Myocyte (in vitro differentiated cells): Measurements from ENCODE around the gene PUS10. TPM values are rescaled to one million over a fixed set of nuclear protein-coding genes. Genes with fewer than 3 reads are reported as not detected.
A peak's percentile ranks its signal among the peaks of the same experiment; 100 is the strongest.
"Not testable (repeated sequence)": the region's sequence is repeated elsewhere in the genome, so short reads cannot be mapped to it uniquely, and the experiment has no call there.

Source experiments
- DNase-seq: peaks from one replicate; pipeline ENCODE4 v3.0.0-alpha.2; 2012; ENCODE audit warnings: low read depth
- polyA plus RNA-seq: library from polyadenylated mRNA; unstranded; fragments of >200 nt; gene quantifications from one replicate; pipeline ENCODE4 v1.2.1, GENCODE V29; 2012; ENCODE audit warnings: missing spikeins
- total RNA-seq: library from RNA; depleted of rRNA; stranded (reverse); fragments of >200 nt; gene quantifications from 2 replicates; pipeline ENCODE4 v1.2.3, GENCODE V29; 2014

PUS10 gene
- total RNA-seq, result 6.9 and 9.3 TPM in 2 replicates
- polyA plus RNA-seq, result 4.7 TPM

GRCh38 chr2:61017556-61018317 lies at the start of gene PUS10, which contains the start of gene PEX13:
TSS of gene PUS10 (minus strand) at chr2:61018255. CDS start at chr2:61011890, 6,365 bp downstream.
TSS of gene PEX13 (plus strand) at chr2:61017720. CDS start at chr2:61017760, 40 bp downstream.
- DNase-seq, result peak; percentile 83

- DNase-seq, result peak; percentile 89
These were observed 48.0 kb upstream of the PUS10 start, which contains the start of gene SANBR for GRCh38 chr2:61065714-61066709. TSS of gene SANBR (plus strand) at chr2:61065871. CDS start at chr2:61070351, 4,480 bp downstream.

GRCh38 chr2:61059382-61059781 lies 41.3 kb upstream of the PUS10 start:
- DNase-seq, result no peak

- DNase-seq, result no peak
These were observed 39.5 kb upstream of the PUS10 start for GRCh38 chr2:61057562-61057961.

GRCh38 chr2:61055557-61055956 lies 37.5 kb upstream of the PUS10 start:
- peak; percentile 3 for DNase-seq

- no peak for DNase-seq
These were observed 27.9 kb upstream of the PUS10 start for GRCh38 chr2:61045999-61046398.

- DNase-seq, result no peak
These were observed 27.2 kb upstream of the PUS10 start for GRCh38 chr2:61045226-61045625.

- DNase-seq, result no peak
These were observed 26.6 kb upstream of the PUS10 start for GRCh38 chr2:61044636-61045035.

- peak; percentile 3 for DNase-seq
These were observed 24.8 kb upstream of the PUS10 start for GRCh38 chr2:61042807-61043206.

- DNase-seq, result not testable (repeated sequence)
These were observed 18.6 kb upstream of the PUS10 start for GRCh38 chr2:61036643-61037042.

- not testable (repeated sequence) for DNase-seq
These were observed 16.5 kb upstream of the PUS10 start for GRCh38 chr2:61034592-61034991.

- no peak for DNase-seq
These were observed 11.5 kb upstream of the PUS10 start for GRCh38 chr2:61029533-61029932.

GRCh38 chr2:61023670-61024069 lies 5.6 kb upstream of the PUS10 start:
- DNase-seq, result no peak

- DNase-seq, result no peak
These were observed 3.2 kb upstream of the PUS10 start for GRCh38 chr2:61021228-61021660.

GRCh38 chr2:61018798-61019197 lies 743 bp upstream of the PUS10 start:
- DNase-seq, result no peak

- no peak for DNase-seq
These were observed 282 bp upstream of the PUS10 start for GRCh38 chr2:61018318-61018755.

- peak; percentile 81 for DNase-seq
These were observed 976 bp downstream of the PUS10 start for GRCh38 chr2:61017003-61017555.

- DNase-seq, result no peak
These were observed 1.6 kb downstream of the PUS10 start for GRCh38 chr2:61016392-61017002.

- no peak for DNase-seq
These were observed 2.1 kb downstream of the PUS10 start for GRCh38 chr2:61015976-61016375.

GRCh38 chr2:61014763-61015162 lies 3.3 kb downstream of the PUS10 start:
- no peak for DNase-seq

GRCh38 chr2:61013382-61013781 lies 4.7 kb downstream of the PUS10 start:
- DNase-seq, result no peak
